ENCODE measurements around the gene CYBC1. TPM values are rescaled to one million over a fixed set of nuclear protein-coding genes. Genes with fewer than 3 reads are reported as not detected.

Gene CYBC1
- total RNA-seq, 4 donors from 2014 or later, result 28.7 to 84.6 (median 64.6) TPM

DNA sequence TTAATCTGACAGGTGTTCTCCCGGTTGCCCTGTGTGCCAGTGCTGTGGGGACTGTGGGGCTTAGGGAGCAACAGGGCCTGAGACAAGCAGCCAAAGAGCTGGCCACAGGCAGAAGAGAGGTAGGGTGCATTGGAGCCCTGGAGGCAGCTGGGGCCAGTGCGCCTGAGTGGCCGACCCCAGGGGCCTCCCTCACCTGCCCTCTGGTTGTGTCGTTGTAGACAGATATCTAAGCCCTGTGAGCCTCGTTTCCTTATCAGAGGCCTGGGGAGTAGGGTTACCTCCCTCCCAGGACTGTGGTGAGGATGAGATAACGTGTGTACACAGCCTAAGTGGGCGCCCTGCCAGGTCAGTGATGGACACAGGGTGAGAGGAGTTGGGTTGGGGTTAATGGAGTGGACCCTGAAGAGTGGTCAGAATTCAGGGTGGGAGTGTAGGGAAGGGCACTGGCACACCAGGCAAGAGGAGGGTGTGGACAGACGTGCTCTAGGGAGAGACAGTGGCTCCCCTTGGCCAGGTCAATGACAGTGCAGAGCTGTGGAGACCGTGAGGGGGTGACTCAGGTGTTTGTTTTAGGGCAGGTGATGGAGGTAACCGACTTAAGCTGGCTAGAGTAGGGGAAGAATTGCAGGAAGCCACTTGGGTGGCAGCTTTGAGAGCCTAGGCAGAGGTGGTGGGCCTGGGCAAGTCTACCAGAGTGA is 11.4 kb upstream of the CYBC1 start:
- no peak for TF ChIP-seq CTCF (IDR thresholded peaks at IDR 0.05; ENCODE audit: low read depth)

DNA sequence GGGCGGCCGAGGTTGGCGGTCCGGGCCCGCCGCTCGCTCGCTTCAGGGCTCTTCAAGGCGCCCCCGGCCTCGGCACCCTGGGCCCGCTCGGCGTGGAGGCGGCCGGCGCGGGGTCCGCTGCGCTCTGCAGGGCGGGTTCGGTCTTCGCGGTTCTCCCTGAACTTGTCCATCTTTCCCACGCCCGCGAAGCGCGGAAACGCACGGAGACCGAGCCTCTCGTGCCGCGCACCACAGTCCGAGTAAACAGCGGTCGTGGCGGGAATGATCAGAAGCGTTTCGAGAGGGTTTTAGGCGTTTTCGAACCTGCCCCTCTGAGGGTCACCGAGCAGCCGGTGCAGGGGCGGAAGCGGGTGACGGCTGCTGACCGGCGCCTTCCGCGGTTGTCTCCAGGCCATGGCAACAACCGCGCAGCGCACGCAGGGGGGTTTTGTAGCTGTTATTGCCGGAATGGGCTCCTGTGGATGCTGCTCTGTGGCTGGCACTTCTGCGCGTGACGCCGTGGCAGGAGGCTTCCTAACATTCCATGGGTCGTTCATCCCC is 8.4 kb upstream of the CYBC1 start:
- TF ChIP-seq CTCF (IDR thresholded peaks at IDR 0.05; ENCODE audit: low read depth), result no peak

- no peak for TF ChIP-seq CTCF (IDR thresholded peaks at IDR 0.05; ENCODE audit: low read depth)
Observed at GRCh38 chr17:82458179-82458884, 7.8 kb upstream of the CYBC1 start, which contains the start of gene NARF. TSS of gene NARF (plus strand) at chr17:82458741. CDS start at chr17:82458804, 63 bp downstream.

DNA sequence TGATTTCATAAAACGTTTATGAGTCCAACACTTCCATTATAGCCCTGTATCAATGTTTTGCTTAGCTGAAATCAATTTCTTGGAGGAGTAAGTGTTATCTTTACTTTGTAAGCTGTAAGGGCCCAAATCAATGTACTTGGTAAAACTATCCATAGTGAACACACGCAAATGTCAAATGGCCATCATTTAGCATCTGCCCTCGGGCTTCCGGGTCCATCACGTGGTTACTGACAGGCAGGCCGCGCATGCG is 7.3 kb upstream of the CYBC1 start:
- TF ChIP-seq CTCF (IDR thresholded peaks at IDR 0.05; ENCODE audit: low read depth), result no peak

GRCh38 chr17:82457073-82457928 is 6.7 kb upstream of the CYBC1 start:
- no peak for TF ChIP-seq CTCF (IDR thresholded peaks at IDR 0.05; ENCODE audit: low read depth)

DNA sequence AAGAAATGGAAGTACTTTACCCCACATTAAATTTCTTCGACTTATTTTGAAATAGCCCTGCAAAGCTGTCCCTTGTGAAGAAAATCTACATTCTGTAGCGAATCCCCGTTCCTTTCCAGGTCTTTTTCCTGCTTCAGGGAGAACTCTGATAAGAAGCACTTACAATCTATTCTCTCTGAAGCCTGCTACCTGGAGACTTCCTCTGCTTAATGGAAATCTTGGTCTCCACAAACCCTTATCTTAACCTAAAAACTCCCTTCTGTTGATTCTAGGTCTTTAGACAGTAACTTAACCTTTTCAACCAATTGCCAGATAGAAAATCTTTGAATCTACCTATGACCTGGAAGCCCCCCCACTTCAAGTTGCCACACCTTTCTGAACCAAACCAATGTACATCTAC is 1.6 kb upstream of the CYBC1 start:
- no peak for TF ChIP-seq CTCF (IDR thresholded peaks at IDR 0.05; ENCODE audit: low read depth)

DNA sequence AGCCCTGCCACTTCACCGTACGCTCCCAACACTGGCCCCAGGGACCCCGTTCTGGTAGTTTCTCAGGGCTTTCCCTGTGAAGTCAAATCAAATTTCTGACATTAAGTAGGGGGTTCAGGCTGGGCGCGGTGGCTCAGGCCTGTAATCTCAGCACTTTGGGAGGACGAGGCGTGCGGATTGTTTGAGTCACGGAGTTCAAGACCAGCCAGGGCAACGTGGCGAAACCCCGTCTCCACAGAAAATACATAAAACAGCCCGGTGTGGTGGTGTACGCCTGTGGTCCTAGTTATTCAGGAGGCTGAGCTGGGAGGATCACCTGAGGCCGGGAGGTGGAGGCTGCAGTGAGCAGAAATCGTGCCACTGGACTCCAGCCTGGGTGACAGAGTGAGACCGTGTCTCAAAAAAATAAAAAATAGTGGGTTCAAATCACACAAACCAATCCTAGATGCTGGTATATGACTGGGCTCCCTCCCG is 632 bp downstream of the CYBC1 start:
- TF ChIP-seq CTCF (IDR thresholded peaks at IDR 0.05; ENCODE audit: low read depth), result no peak

All from subcutaneous adipose tissue (tissue), 4 donors.